Activated B cell treated with CpG ODN at 0.5 μM for 24 hours (primary cell): ENCODE measurements around the gene SHANK2. TPM values are rescaled to one million over a fixed set of nuclear protein-coding genes. Genes with fewer than 3 reads are reported as not detected.

ENCODE experiments used
- ATAC-seq: fragments of 200-7000 bp; cut with Tn5 transposase; one replicate; pipeline ENCODE4 v1.10.0; 2021; ENCODE audit warnings: low read depth, mild to moderate bottlenecking, moderate library complexity
- CTCF ChIA-PET: fragments of 350-600 bp; sonication (Branson Sonifier 250); formaldehyde crosslinking; loops from one replicate; lab custom pipeline; 2021; ENCODE audit warnings: antibody characterized with exemption; lab: Charles Lee
- POLR2A ChIA-PET: fragments of 350-600 bp; sonication (Branson Sonifier 250); formaldehyde crosslinking; loops from one replicate; lab custom pipeline; 2021; ENCODE audit warnings: antibody characterized with exemption; lab: Charles Lee
- DNase-seq: peaks from one replicate; pipeline ENCODE4 v3.0.0; 2022
- H3K27ac Mint-ChIP-seq: one replicate; pipeline ENCODE4 v1.8.0; 2020; ENCODE audit warnings: mixed read lengths
- H3K27me3 Mint-ChIP-seq: one replicate; pipeline ENCODE4 v1.8.0; 2021; ENCODE audit warnings: mixed read lengths
- H3K36me3 Mint-ChIP-seq: one replicate; pipeline ENCODE4 v1.8.0; 2021; ENCODE audit warnings: low read depth, mixed read lengths
- H3K4me1 Mint-ChIP-seq: one replicate; pipeline ENCODE4 v1.8.0; 2021; ENCODE audit warnings: mixed read lengths
- H3K4me3 Mint-ChIP-seq: one replicate; pipeline ENCODE4 v1.8.0; 2020; ENCODE audit warnings: mild to moderate bottlenecking, mixed read lengths
- H3K9me3 Mint-ChIP-seq: one replicate; pipeline ENCODE4 v1.8.0; 2020; ENCODE audit warnings: mixed read lengths
- intact Hi-C: fragments of 100-400 bp; cut with micrococcal nuclease; formaldehyde crosslinking; loops from one replicate; pipeline ENCODE4 v1.15.1; 2024
- total RNA-seq: library from RNA; stranded (reverse); gene quantifications from 2 replicates; pipeline ENCODE4 v1.2.3, GENCODE V29; 2022
- TF ChIP-seq, protein P1 (sequence below): fragments of 200-600 bp; IDR thresholded peaks from one replicate; pipeline ENCODE4 v1.8.0; 2022; ENCODE audit warnings: antibody characterized with exemption, mild to moderate bottlenecking

The SHANK2 gene
- total RNA-seq, 1 donor from 2014 or later = 0.24 TPM

DNA sequence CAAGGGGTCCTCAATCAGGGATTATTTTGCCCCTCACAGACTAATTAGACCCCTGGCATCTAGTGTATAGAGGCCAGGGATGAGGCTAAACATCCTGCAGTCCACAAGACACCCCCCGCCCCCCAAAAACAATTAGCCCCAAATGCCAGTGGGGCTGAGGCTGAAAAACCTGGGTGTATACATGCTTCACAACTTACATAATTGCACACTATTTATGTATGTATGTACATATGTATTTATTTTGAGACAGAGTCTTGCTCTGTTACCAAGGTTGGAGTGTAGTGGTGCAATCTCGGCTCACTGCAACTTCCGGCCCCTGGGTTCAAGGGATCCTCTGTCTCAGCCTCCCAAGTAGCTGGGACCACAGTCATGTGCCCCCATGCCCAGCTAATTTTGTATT lies 28.8 kb upstream of the SHANK2 start:
- intact Hi-C loops = no loop called here
- DNase-seq = no peak
- TF ChIP-seq, protein P1, sequence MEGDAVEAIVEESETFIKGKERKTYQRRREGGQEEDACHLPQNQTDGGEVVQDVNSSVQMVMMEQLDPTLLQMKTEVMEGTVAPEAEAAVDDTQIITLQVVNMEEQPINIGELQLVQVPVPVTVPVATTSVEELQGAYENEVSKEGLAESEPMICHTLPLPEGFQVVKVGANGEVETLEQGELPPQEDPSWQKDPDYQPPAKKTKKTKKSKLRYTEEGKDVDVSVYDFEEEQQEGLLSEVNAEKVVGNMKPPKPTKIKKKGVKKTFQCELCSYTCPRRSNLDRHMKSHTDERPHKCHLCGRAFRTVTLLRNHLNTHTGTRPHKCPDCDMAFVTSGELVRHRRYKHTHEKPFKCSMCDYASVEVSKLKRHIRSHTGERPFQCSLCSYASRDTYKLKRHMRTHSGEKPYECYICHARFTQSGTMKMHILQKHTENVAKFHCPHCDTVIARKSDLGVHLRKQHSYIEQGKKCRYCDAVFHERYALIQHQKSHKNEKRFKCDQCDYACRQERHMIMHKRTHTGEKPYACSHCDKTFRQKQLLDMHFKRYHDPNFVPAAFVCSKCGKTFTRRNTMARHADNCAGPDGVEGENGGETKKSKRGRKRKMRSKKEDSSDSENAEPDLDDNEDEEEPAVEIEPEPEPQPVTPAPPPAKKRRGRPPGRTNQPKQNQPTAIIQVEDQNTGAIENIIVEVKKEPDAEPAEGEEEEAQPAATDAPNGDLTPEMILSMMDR = no peak
- ChIA-PET CTCF (no interaction called here), POLR2A (no interaction called here)
- ATAC-seq = no peak
- no peak overlapping the region for H3K27ac Mint-ChIP-seq
- no peaks in the 10 kb centered on the region for H3K36me3 Mint-ChIP-seq
- no peaks in the 10 kb centered on the region for H3K4me1 Mint-ChIP-seq
- no peak overlapping the region for H3K4me3 Mint-ChIP-seq
- peaks cover 8% of the 10 kb centered on the region for H3K27me3 Mint-ChIP-seq
- H3K9me3 Mint-ChIP-seq = no peaks in the 10 kb centered on the region

DNA sequence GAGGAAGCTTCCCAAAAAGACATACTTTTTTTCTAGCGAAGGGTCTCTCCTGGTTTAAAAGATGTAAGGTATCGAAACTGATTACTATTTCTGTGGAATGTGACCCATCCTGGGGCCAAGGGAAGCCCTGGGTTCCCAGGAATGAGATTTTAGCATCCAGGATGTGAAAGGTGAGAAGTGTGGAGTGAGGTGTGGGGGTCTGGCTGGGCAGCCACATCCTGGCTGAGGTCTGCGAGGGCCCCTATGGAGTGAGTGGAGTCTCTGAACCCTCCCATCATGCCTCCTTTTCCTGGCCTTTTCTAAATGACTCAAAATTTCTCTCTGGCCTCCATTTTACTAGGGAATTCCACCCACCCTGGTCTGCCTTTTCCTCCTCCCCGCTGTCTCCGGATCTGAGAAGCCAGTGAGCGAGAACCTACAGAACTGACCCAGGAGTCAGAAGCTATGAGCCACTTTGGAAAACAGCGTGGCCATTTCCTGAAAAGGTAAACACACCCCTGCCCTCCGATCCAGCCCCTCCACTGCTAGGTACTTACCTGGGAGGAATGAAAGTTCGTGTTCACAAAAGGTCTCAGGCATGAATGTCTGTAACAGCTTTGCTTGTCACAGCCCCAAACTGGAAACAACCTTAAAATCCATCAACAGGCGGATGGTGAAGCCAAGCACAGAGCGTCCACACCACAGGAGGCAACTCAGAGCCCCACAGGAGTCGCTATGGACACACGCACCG lies 27.7 kb upstream of the SHANK2 start:
- H3K36me3 Mint-ChIP-seq = no peaks in the 10 kb centered on the region
- DNase-seq = no peak
- ATAC-seq = no peak
- ChIA-PET CTCF (no interaction called here), POLR2A (no interaction called here)
- H3K27me3 Mint-ChIP-seq = peaks cover 8% of the 10 kb centered on the region
- intact Hi-C loops = no loop called here
- H3K9me3 Mint-ChIP-seq = no peaks in the 10 kb centered on the region
- H3K4me1 Mint-ChIP-seq = no peaks in the 10 kb centered on the region
- no peak overlapping the region for H3K27ac Mint-ChIP-seq
- TF ChIP-seq, protein P1 = no peak
- H3K4me3 Mint-ChIP-seq = no peak overlapping the region

DNA sequence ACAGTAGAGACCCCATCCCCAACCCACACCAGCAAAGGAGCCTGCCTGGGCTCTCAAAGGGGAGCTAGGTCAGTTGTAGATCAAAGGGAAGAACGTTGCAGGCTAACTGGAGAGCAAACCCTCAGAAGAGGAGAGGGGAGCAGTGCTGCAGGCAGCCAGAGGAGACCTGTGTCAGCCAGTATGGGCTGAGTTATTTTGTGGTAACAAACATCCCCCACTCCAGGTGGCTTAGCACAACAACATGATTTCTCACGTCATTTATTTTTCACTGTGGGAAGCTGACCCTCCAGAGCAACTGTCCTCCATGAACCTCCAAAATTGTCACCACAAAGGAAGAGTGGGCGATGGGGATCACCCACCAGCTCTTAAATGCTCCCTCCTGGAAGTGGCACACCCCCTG lies 19.8 kb upstream of the SHANK2 start:
- H3K27ac Mint-ChIP-seq = no peak overlapping the region
- peaks cover 13% of the 10 kb centered on the region for H3K9me3 Mint-ChIP-seq
- no peak for ATAC-seq
- H3K4me1 Mint-ChIP-seq = no peaks in the 10 kb centered on the region
- POLR2A ChIA-PET = no interaction called here
- DNase-seq = no peak
- CTCF ChIA-PET = no interaction called here
- H3K4me3 Mint-ChIP-seq = no peak overlapping the region
- TF ChIP-seq, protein P1 = no peak
- H3K36me3 Mint-ChIP-seq = no peaks in the 10 kb centered on the region
- intact Hi-C loops = no loop called here
- H3K27me3 Mint-ChIP-seq = peaks cover 12% of the 10 kb centered on the region

DNA sequence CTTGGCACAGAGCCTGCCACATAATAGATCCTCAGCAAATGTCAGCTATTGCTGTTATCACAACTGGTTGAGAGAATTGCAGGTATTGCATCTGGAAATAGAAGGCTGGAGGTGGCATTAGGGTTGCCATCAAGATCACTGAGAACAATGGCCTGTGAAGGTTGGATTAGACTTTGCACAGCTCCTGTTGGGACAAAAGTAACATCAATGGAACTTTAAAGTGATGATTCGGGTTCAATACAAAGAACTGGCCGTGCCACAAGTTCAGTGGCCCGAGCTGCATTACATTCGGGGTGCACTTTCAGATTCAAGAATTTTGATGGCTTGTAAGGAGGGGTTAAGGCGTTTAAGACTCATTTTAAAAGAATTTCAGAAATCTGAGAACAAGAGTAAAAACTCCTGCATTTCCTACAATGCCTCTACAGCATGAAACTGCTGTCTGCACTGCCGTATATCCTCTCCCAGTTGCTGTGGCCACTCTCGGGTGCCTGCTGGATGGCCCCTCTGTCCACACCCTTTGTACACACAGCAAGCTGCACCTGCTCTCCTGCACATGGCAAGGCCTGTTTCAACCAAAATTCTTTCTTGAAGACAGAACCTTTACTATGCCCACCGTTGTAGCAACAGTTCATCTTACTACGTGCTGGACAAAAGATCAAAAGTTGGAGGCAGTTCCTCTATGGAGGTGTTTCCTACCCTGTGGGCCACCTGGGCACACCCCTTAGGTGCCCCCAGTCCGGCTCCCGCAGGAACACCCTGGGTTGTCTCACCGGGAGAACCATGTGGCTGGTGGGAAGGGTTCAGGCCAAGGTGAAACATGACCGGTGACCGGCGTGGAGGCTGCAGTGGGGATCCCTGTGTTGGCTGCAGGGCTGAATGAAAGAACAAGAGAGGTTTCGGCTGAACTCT lies 17.5 kb upstream of the SHANK2 start:
- CTCF ChIA-PET = no interaction called here
- no peak for DNase-seq
- POLR2A ChIA-PET = no interaction called here
- H3K36me3 Mint-ChIP-seq = no peaks in the 10 kb centered on the region
- H3K4me1 Mint-ChIP-seq = no peaks in the 10 kb centered on the region
- no peak overlapping the region for H3K27ac Mint-ChIP-seq
- H3K9me3 Mint-ChIP-seq = peaks cover 13% of the 10 kb centered on the region
- intact Hi-C loops = no loop called here
- H3K27me3 Mint-ChIP-seq = peaks cover 18% of the 10 kb centered on the region
- ATAC-seq = no peak
- no peak overlapping the region for H3K4me3 Mint-ChIP-seq
- TF ChIP-seq, protein P1 = no peak

DNA sequence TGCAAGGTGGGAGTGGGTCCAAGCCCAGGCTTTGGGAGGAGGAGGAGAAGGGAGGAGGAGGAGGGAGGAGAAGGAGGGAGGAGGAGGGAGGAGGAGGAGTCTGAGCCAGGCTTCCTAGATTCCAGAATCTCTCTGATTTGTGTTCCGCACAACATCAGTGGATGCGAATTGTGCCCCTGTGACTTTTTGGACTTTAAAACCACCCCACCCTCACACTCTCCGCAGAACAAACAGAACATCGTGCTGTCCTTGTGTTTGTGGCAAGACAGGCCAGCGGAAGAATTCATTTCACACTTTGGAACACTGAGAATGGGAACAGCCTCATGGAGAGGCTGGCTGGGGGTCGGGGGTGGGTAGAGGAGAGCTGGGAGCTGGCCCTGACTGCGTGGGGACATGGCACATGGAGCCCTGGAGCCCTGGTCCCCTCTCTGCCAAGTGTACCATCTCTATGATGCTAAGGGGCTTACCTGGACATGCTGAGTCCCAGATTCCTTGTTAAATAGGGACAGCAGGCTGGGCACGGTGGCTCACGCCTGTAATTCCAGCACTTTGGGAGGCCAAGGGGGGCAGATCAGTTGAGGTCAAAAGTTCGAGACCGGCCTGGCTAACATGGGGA lies 16.4 kb upstream of the SHANK2 start:
- POLR2A ChIA-PET = no interaction called here
- intact Hi-C loops = no loop called here
- Mint-ChIP-seq H3K4me1 (no peaks in the 10 kb centered on the region), H3K9me3 (peaks cover 9% of the 10 kb centered on the region), H3K36me3 (no peaks in the 10 kb centered on the region), H3K27ac (no peak overlapping the region), H3K27me3 (peaks cover 18% of the 10 kb centered on the region), H3K4me3 (no peak overlapping the region)
- no peak for ATAC-seq
- DNase-seq = no peak
- TF ChIP-seq, protein P1 = no peak
- CTCF ChIA-PET = no interaction called here
